ENCODE measurements around the gene SLC17A8.
A peak's percentile ranks its signal among the peaks of the same experiment; 100 is the strongest.

The SLC17A8 gene

DNA sequence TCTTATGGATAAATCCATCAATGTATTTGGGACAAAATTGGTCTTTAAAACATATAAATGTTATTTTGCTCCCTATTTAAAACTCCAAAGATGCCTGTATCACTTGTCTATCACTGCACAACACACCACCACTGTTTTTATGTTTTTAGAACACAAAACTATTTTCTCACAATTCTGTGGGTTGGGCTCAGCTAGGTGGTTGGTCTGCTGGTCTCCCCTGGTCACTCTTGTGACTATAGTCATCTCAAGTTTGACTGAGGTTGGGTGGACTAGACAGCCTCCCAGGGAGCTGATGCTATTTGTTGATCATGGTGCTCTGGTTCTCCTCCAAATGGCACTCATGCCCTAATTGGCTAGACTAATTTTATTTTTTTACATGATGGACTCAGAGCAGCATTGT lies 77.3 kb downstream of the SLC17A8 start:
- H3K9me3 Mint-ChIP-seq, result peaks cover 3% of the 10 kb centered on the region
- no peak for ATAC-seq
- no peaks in the 10 kb centered on the region for H3K4me1 Mint-ChIP-seq
- no peaks in the 10 kb centered on the region for H3K36me3 Mint-ChIP-seq
- no peak overlapping the region for H3K27ac Mint-ChIP-seq
- H3K27me3 Mint-ChIP-seq, result no peaks in the 10 kb centered on the region
- no peak overlapping the region for H3K4me3 Mint-ChIP-seq

DNA sequence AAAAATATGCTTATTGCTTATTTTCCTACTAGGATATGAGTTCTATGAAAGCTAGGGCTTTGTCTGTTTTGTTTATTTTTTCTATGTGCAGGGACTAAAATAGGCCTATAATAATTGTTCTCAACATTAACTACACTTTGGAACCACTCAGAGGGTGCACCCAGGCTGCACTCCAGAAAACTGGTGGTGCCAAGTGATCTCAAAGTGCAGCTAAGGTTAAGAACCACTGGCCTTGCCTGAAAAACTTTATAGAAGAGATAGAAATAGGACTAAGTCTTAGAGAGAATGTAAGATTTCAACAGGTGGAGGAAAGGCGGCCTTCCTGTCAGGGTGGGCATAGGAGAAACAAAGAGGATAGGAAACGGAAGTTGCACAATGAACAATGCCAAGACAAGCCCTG lies 79.1 kb downstream of the SLC17A8 start:
- no peaks in the 10 kb centered on the region for H3K27me3 Mint-ChIP-seq
- no peak for ATAC-seq
- H3K27ac Mint-ChIP-seq, result no peak overlapping the region
- no peaks in the 10 kb centered on the region for H3K4me1 Mint-ChIP-seq
- no peaks in the 10 kb centered on the region for H3K36me3 Mint-ChIP-seq
- no peak overlapping the region for H3K4me3 Mint-ChIP-seq
- no peaks in the 10 kb centered on the region for H3K9me3 Mint-ChIP-seq

DNA sequence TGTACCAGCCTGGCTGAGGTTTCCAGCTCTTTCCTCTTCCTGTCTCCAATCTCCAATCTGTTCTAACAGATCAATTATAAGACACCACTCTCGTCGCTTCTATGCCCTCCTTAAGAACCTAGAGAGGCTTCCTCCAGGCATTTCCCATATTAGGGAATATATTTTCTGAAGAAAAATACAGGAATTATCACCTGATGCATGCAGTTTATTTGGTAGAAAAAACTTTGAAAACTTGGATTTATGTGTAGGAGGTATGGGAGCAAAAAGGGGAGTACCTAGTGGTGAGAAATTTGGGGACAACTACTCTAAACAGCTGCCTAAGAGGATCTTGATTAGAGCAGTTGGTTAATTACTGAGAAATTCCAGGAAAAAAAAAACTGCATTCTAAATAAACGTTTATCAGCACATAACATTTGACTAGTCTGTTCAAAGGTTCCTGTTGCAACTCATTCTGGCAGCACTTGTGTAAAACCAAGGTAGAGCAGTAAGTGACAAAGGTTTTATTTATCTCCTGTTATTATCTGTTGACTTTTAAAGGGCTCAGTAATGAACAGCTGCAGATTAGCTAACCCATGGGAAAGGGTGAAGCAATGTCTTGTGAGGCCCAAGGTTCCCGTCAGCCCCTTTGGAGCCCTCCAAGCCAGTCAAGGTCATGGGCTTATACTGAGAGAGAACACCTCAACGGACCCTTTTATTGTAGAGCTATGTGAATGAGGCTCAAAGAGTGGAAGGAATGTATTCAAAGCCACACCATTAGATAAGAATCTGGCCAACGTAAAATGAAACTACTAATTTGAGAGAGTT lies 80.4 kb downstream of the SLC17A8 start:
- Mint-ChIP-seq H3K36me3 (no peaks in the 10 kb centered on the region), H3K4me3 (no peak overlapping the region), H3K4me1 (no peaks in the 10 kb centered on the region), H3K27me3 (no peaks in the 10 kb centered on the region), H3K9me3 (no peaks in the 10 kb centered on the region), H3K27ac (no peak overlapping the region)
- ATAC-seq, result no peak

DNA sequence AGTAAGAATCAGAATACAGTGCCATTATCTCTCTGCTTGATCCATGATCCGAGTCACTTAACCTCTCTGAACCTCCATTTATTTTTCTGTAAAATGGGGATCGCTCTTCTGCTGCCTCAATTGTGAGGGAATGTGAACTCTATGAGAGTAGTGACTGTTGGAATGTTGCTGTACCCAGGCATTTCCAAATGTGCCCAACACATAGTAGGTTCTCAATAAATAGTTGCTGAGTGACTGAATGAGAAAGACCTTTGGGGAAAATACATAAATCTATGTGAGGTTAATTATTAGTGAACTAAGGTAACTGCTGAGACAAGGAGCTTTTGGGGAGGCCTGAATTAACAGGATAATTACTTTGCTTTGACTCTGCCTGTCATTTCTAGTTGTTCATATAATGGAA lies 82.9 kb downstream of the SLC17A8 start:
- Mint-ChIP-seq H3K4me1 (no peaks in the 10 kb centered on the region), H3K27me3 (no peaks in the 10 kb centered on the region), H3K36me3 (no peaks in the 10 kb centered on the region), H3K27ac (no peak overlapping the region), H3K4me3 (no peak overlapping the region), H3K9me3 (no peaks in the 10 kb centered on the region)
- no peak for ATAC-seq

DNA sequence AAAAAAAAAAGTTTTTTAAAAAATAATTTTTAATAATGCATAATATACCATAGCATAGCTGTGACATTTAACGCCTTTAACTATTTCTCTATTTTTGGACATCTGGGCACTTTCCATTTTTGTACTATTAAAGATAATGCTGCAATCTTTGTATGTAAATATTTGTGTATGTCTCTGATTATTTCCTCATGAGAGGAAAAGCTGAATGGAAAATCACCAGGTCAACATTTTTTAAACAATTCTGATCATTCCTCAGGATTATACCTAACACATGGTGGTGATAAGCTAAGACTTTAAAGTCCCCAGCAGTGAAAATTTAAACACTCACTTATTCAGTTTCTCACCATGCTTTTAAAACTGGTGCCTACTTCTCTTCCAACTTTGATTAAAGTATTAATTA lies 85.5 kb downstream of the SLC17A8 start:
- H3K4me1 Mint-ChIP-seq, result peaks cover 6% of the 10 kb centered on the region
- ATAC-seq, result no peak
- H3K4me3 Mint-ChIP-seq, result no peak overlapping the region
- H3K27me3 Mint-ChIP-seq, result peaks cover 18% of the 10 kb centered on the region
- no peaks in the 10 kb centered on the region for H3K36me3 Mint-ChIP-seq
- no peak overlapping the region for H3K27ac Mint-ChIP-seq
- no peaks in the 10 kb centered on the region for H3K9me3 Mint-ChIP-seq

DNA sequence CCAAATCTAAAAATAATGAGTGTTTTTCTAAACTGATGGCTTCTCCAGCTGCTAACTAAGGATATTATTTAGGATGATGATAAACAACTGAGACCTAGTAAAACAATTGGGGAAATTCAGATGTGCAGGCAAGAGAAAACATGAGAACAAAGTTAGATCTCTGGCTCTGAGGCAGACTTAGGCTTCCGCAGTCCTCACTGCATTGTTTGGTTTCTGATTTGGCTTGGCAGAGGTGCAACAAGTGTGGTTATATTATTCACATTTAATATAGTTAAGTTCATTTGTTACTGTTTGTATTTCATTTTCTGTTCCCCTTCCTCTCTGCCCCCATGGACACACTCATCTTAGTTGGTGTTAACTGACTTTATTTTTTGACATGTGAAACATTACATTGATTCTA lies 86.6 kb downstream of the SLC17A8 start:
- Mint-ChIP-seq H3K4me3 (no peak overlapping the region), H3K9me3 (no peaks in the 10 kb centered on the region), H3K27me3 (peaks cover 24% of the 10 kb centered on the region), H3K27ac (no peak overlapping the region), H3K4me1 (peaks cover 6% of the 10 kb centered on the region), H3K36me3 (no peaks in the 10 kb centered on the region)
- no peak for ATAC-seq

DNA sequence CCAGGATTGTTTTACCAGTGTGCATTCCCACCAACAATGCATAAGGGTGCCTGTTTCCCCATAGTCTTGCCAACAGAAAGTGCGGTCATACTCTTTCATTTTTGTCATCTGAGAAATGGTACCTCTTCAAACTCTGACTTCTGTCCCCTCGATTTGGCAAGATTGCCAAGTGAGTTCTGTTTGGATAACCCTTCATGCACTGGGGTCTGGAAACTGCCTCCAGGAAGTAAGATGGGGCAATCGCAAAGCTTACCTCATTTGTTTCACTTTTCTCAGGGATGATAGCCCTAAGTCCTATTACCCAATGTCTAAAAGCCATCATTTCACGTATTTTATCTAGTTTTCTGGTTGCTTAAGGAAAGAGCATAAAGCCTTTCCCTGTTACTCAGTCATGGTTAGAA lies 88.2 kb downstream of the SLC17A8 start:
- Mint-ChIP-seq H3K27me3 (peaks cover 27% of the 10 kb centered on the region), H3K4me1 (peaks cover 6% of the 10 kb centered on the region), H3K9me3 (no peaks in the 10 kb centered on the region), H3K27ac (no peak overlapping the region), H3K36me3 (no peaks in the 10 kb centered on the region), H3K4me3 (no peak overlapping the region)
- ATAC-seq, result no peak

DNA sequence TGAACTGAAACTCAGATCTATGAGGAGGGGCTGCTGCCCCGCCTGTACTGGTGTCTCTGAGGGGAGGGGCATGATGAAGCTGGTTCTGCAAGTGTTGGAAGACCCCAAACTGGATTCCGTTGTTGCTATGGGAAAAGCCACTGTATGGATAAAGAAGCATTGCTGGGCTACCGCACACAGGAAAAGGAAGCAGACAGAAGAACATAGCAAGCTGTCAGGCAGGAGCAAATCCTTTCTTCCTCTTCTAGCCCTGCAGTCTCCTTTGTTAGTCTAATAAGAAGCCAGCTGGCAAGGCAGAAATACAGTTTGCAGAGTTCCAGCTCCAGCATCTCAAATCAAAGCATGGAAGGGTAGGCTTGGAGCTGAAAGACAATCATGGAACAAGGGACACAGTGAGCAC lies 90.5 kb downstream of the SLC17A8 start:
- no peaks in the 10 kb centered on the region for H3K9me3 Mint-ChIP-seq
- peaks cover 40% of the 10 kb centered on the region for H3K27me3 Mint-ChIP-seq
- H3K4me1 Mint-ChIP-seq, result peaks cover 6% of the 10 kb centered on the region
- H3K4me3 Mint-ChIP-seq, result no peak overlapping the region
- H3K36me3 Mint-ChIP-seq, result no peaks in the 10 kb centered on the region
- H3K27ac Mint-ChIP-seq, result no peak overlapping the region
- no peak for ATAC-seq

DNA sequence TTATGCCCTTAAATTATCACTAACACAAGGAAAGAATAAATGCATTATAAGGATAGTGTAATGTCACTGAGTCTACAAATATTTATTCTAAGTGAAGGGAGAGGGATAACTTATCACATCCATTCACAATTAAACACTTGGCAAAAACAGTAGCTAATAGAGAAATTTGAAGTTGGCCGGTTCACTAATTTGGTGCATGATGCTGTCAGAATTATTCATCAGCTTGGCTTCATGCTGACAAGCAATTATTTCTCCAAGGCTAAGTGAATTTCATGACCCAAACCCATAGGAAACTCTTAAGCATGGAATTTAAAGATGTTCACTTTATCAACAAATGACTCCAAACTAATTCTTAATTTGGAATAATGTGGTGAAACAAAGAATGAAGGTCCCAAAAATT lies 91.8 kb downstream of the SLC17A8 start:
- Mint-ChIP-seq H3K27me3 (peaks cover 40% of the 10 kb centered on the region), H3K4me3 (no peak overlapping the region), H3K36me3 (no peaks in the 10 kb centered on the region), H3K9me3 (no peaks in the 10 kb centered on the region), H3K4me1 (peaks cover 6% of the 10 kb centered on the region), H3K27ac (no peak overlapping the region)
- no peak for ATAC-seq

DNA sequence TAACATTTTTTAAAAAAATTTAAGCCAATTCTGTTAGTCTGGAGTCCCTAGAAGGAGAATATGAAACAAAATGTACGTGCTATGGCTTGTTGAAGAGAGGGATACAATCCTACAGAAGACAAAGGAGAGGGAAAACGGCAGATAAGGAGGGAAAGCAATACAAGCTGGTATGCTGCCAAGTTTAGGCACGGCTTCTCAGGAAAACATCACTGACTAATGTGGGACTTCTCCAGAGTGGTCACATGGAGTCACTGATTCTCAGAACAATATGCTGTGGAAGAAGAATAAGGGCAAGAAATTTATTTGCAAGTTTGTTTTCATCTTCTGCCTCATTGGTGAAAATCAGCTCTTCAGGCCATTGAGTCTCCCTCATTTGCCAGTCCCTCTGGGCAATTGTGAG lies 93.9 kb downstream of the SLC17A8 start:
- no peaks in the 10 kb centered on the region for H3K9me3 Mint-ChIP-seq
- H3K36me3 Mint-ChIP-seq, result no peaks in the 10 kb centered on the region
- peaks cover 6% of the 10 kb centered on the region for H3K4me1 Mint-ChIP-seq
- no peak overlapping the region for H3K4me3 Mint-ChIP-seq
- ATAC-seq, result peak; percentile 27
- H3K27me3 Mint-ChIP-seq, result peaks cover 31% of the 10 kb centered on the region
- H3K27ac Mint-ChIP-seq, result no peak overlapping the region

DNA sequence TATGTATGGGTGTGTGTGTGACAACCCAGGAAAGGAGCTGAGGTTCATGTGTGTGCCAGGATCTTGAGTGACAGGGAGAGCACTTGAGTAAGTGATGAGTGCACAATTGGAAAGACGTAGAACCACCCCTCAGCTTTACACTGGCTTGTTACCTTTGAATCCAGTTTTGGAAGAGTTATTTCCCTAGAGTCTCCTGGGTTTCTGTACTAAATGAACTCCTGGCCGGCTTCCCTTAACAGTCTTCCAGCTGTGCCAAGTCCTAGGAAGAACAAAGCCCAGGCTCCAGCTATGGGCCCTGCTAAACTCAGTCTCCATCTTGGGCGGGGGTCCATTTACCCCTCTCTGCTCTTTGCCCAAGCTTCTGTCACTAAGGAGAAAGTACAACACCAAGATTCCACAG lies 97.1 kb downstream of the SLC17A8 start:
- H3K4me1 Mint-ChIP-seq, result no peaks in the 10 kb centered on the region
- no peak overlapping the region for H3K27ac Mint-ChIP-seq
- no peaks in the 10 kb centered on the region for H3K36me3 Mint-ChIP-seq
- H3K27me3 Mint-ChIP-seq, result peaks cover 16% of the 10 kb centered on the region
- no peak for ATAC-seq
- no peak overlapping the region for H3K4me3 Mint-ChIP-seq
- H3K9me3 Mint-ChIP-seq, result no peaks in the 10 kb centered on the region

DNA sequence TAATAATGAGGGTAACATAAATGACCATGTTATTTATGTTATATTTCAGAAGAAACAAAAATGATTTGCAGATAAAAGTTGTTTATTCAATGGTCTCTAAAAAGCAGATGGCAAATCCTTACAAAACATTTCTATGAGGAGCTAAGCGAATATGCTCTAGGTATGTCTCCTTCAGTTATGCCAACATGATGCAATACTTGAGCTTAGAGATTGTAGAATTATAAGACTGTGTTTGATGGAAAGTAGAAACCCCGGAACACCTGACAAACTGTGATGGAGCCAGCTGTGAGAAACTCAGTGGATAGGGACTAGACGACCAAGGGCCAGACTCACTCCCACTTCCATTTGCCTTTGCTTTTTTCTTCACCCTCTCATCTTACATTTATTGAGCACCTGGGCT lies 99.0 kb downstream of the SLC17A8 start:
- H3K4me1 Mint-ChIP-seq, result no peaks in the 10 kb centered on the region
- H3K4me3 Mint-ChIP-seq, result no peak overlapping the region
- H3K9me3 Mint-ChIP-seq, result no peaks in the 10 kb centered on the region
- H3K27me3 Mint-ChIP-seq, result peaks cover 5% of the 10 kb centered on the region
- no peak overlapping the region for H3K27ac Mint-ChIP-seq
- no peak for ATAC-seq
- H3K36me3 Mint-ChIP-seq, result no peaks in the 10 kb centered on the region

DNA sequence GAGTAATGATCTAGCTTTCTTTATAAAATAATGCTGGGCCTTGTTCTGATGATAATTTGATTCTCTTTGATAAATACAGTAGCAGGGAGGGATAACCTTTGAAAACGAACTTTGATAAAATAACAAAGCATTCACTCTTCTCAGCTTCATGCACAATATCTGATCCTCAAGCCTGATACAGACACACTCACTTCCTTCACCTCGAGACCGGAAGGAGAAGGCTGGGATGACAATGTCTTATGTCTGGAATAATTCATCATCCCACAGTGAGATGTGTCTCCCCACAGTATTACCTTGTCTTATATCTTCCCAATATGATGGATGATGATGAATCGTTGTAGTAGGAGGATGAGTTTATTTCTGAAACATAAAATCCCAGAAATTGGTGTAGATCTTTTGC lies 101.3 kb downstream of the SLC17A8 start:
- Mint-ChIP-seq H3K27me3 (no peaks in the 10 kb centered on the region), H3K9me3 (no peaks in the 10 kb centered on the region), H3K36me3 (no peaks in the 10 kb centered on the region), H3K4me3 (no peak overlapping the region), H3K27ac (no peak overlapping the region), H3K4me1 (no peaks in the 10 kb centered on the region)
- ATAC-seq, result no peak

DNA sequence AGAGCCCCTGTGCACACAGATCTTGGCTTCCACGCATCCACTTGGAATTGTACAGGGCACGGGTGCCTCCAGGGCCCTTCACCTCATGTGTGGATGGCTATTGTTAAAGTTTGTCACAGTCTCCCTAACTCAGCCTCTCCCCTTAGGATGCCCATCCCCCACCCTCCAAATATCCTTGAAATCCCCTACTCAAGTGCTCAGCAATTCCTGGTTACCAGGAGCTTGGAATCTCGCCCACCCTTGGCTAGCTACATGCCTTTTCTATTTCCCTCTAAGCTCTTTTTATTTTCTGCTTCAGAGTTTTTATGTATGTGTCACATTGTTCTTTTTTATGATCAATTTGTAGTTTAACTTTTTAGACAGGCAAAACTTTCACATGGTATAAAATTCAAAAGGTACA lies 103.8 kb downstream of the SLC17A8 start:
- ATAC-seq, result no peak
- Mint-ChIP-seq H3K4me3 (no peak overlapping the region), H3K27me3 (no peaks in the 10 kb centered on the region), H3K4me1 (no peaks in the 10 kb centered on the region), H3K27ac (no peak overlapping the region), H3K9me3 (no peaks in the 10 kb centered on the region), H3K36me3 (no peaks in the 10 kb centered on the region)

DNA sequence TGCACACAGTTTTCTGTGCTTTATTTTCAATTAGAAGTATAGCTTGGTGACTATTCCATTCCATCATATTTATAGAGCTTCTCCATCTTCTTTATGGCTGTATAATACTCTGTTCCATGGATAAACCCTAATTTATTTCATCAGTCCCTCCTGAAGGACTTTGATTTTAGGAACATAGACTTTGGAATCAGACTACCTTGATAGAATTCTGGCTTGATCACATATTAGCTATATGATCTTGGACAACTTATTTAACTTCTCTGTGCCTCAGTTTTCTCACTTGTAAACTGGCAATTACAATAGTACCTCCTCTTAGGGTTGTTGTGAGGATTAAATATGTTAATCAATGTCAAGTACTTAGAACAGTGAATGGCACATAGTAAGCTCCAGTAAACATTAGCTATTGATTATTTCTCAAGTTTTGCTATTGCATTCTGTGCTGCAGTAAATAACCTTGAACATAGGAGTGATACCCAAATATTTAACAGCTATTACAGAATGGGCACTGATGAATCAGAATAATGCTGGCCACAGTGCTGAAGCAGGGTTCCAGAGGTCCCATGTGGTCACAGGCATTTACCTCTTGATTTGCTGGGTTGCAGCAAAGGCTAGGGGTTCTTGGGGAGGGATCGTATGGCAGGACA lies 104.6 kb downstream of the SLC17A8 start:
- Mint-ChIP-seq H3K27ac (no peak overlapping the region), H3K27me3 (no peaks in the 10 kb centered on the region), H3K4me3 (no peak overlapping the region), H3K36me3 (no peaks in the 10 kb centered on the region), H3K9me3 (no peaks in the 10 kb centered on the region), H3K4me1 (no peaks in the 10 kb centered on the region)
- ATAC-seq, result no peak

DNA sequence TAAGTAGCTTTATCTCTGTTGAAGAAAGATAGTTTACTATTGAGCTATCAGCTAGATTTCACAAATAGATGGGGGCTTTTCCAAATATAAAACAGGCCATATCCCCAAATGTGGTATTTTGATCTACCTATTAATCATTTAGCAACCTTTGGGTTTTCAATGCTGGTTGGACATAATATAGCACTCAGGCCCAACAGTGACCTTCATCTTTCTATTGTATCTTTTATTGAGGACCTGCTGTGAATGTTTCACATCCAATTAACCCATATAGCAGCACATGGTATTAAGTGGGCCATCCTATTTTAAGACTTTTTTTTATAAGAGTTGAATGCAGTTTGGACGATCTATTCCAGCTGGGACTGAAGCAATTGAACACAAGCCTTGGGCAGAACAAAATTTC lies 106.8 kb downstream of the SLC17A8 start:
- H3K27me3 Mint-ChIP-seq, result no peaks in the 10 kb centered on the region
- no peaks in the 10 kb centered on the region for H3K36me3 Mint-ChIP-seq
- ATAC-seq, result no peak
- H3K27ac Mint-ChIP-seq, result no peak overlapping the region
- no peaks in the 10 kb centered on the region for H3K4me1 Mint-ChIP-seq
- H3K4me3 Mint-ChIP-seq, result no peak overlapping the region
- H3K9me3 Mint-ChIP-seq, result no peaks in the 10 kb centered on the region

All from stimulated activated memory B cell treated with anti-CD40 and anti-IgM and Interleukin-4, amounts not matched to agents 10 μg/mL and 1 μg/mL and 100 μg/mL, for 72 hours (primary cell).